GM18499 (cell line): ENCODE measurements around the gene CRCP.

Experiments
- ATAC-seq: cut with Tn5 transposase; IDR thresholded peaks from one replicate; pipeline ENCODE4 v1.9.1; 2021; ENCODE audit warnings: moderate number of reproducible peaks; ENCODE audit not compliant: insufficient read depth, unreplicated experiment

Gene CRCP

GRCh38 chr7:66185680-66186187 is 71.1 kb downstream of the CRCP start:
- ATAC-seq = no peak

- no peak for ATAC-seq
Observed at GRCh38 chr7:66186991-66187390, 72.3 kb downstream of the CRCP start.

GRCh38 chr7:66187905-66188304 is 73.3 kb downstream of the CRCP start:
- ATAC-seq = no peak

GRCh38 chr7:66188645-66189044 is 74.0 kb downstream of the CRCP start:
- no peak for ATAC-seq

GRCh38 chr7:66189695-66190503 is 75.3 kb downstream of the CRCP start:
- ATAC-seq = no peak

GRCh38 chr7:66190504-66190857 is 75.8 kb downstream of the CRCP start:
- no peak for ATAC-seq

- ATAC-seq = no peak
Observed at GRCh38 chr7:66193146-66193725, 78.6 kb downstream of the CRCP start.

GRCh38 chr7:66198469-66198868 is 83.8 kb downstream of the CRCP start:
- ATAC-seq = no peak

GRCh38 chr7:66198956-66199355 is 84.3 kb downstream of the CRCP start:
- no peak for ATAC-seq

GRCh38 chr7:66202441-66202840 is 87.8 kb downstream of the CRCP start:
- no peak for ATAC-seq
